IMR-90 (cell line): ENCODE results near the gene TSKS. TPM values are rescaled to one million over a fixed set of nuclear protein-coding genes. Genes with fewer than 3 reads are reported as not detected.
A peak's percentile ranks its signal among the peaks of the same experiment; 100 is the strongest.

Experiments used
- ATAC-seq: fragments of 200-7000 bp; cut with Tn5 transposase; 2 replicates; pipeline ENCODE4 v1.9.1; 2020; ENCODE audit warnings: low read depth, mild to moderate bottlenecking, moderate library complexity
- BruUV-seq: library from RNA; stranded (reverse); fragments of 400-500 nt; replicated peaks from 2 replicates; lab custom pipeline; 2021; lab: Mats Ljungman, UMichigan
- CTCF ChIA-PET: fragments of 300-600 bp; formaldehyde crosslinking; extraction: SDS; loops from one replicate; lab custom pipeline; 2021; ENCODE audit warnings: antibody characterized with exemption; lab: Yijun Ruan, JAX
- POLR2A ChIA-PET: fragments of 300-600 bp; sonication (Branson Sonifier 250); formaldehyde crosslinking; loops from one replicate; lab custom pipeline; 2022; ENCODE audit warnings: antibody characterized with exemption; ENCODE audit not compliant: unreplicated experiment; lab: Charles Lee
- DNase-seq: peaks from one replicate; pipeline ENCODE4 v3.0.0; 2013
- H2AFZ ChIP-seq: replicated peaks from 2 replicates; pipeline ENCODE3; 2013; ENCODE audit warnings: low read length, mild to moderate bottlenecking; ENCODE audit not compliant: poor library complexity
- H2AK5ac ChIP-seq: 2 replicates; pipeline ENCODE4 v1.6.1; 2013; ENCODE audit warnings: low read depth, low read length, inconsistent platforms
- H2AK9ac ChIP-seq: replicated peaks from 2 replicates; pipeline ENCODE3; 2013; ENCODE audit warnings: mild to moderate bottlenecking, low read depth, low read length, moderate library complexity; ENCODE audit not compliant: poor library complexity
- H2BK120ac ChIP-seq: 2 replicates; pipeline ENCODE4 v1.6.1; 2013; ENCODE audit warnings: low read depth, low read length, inconsistent platforms
- H2BK15ac ChIP-seq: 3 replicates; pipeline ENCODE4 v1.6.1; 2013; ENCODE audit warnings: low read depth, low read length, inconsistent platforms
- H2BK20ac ChIP-seq: 2 replicates; pipeline ENCODE4 v1.6.1; 2013; ENCODE audit warnings: low read depth, mild to moderate bottlenecking, inconsistent platforms, low read length, moderate library complexity
- H2BK5ac ChIP-seq: 2 replicates; pipeline ENCODE4 v1.6.1; 2013; ENCODE audit warnings: mild to moderate bottlenecking, low read depth, low read length, inconsistent platforms; ENCODE audit not compliant: poor library complexity, severe bottlenecking
- H3K14ac ChIP-seq: replicated peaks from 2 replicates; pipeline ENCODE4 v1.6.1; 2013; ENCODE audit warnings: low read depth, low read length, inconsistent platforms
- H3K18ac ChIP-seq: 2 replicates; pipeline ENCODE4 v1.6.1; 2013; ENCODE audit warnings: low read depth, low read length, control low read depth
- H3K23ac ChIP-seq: 2 replicates; pipeline ENCODE4 v1.6.1; 2013; ENCODE audit warnings: low read depth, low read length, inconsistent platforms
- H3K27ac ChIP-seq: 2 replicates; pipeline ENCODE4 v1.5.1; 2013; ENCODE audit warnings: mild to moderate bottlenecking, control low read depth, low read length; ENCODE audit not compliant: insufficient read depth
- H3K27me3 ChIP-seq: 2 replicates; pipeline ENCODE4 v1.6.1; 2013; ENCODE audit warnings: low read length; ENCODE audit not compliant: control insufficient read depth, insufficient read depth
- H3K36me3 ChIP-seq: 2 replicates; pipeline ENCODE4 v1.6.1; 2013; ENCODE audit warnings: low read length, mixed read lengths; ENCODE audit not compliant: control insufficient read depth, insufficient read depth
- H3K4ac ChIP-seq: 2 replicates; pipeline ENCODE4 v1.6.1; 2013; ENCODE audit warnings: low read depth, low read length, inconsistent platforms
- H3K4me1 ChIP-seq: 2 replicates; pipeline ENCODE4 v1.6.1; 2013; ENCODE audit warnings: low read length, mixed read lengths; ENCODE audit not compliant: control insufficient read depth, insufficient read depth
- H3K4me2 ChIP-seq: 2 replicates; pipeline ENCODE4 v1.6.1; 2013; ENCODE audit warnings: low read depth, mild to moderate bottlenecking, control low read depth, low read length, moderate library complexity
- H3K4me3 ChIP-seq: 2 replicates; pipeline ENCODE4 v1.5.1; 2013; ENCODE audit warnings: low read depth, mild to moderate bottlenecking, control low read depth, low read length, moderate library complexity; ENCODE audit not compliant: insufficient read depth
- H3K56ac ChIP-seq: 2 replicates; pipeline ENCODE4 v1.6.1; 2013; ENCODE audit warnings: low read length, inconsistent platforms; ENCODE audit not compliant: insufficient read depth; ENCODE audit errors: extremely low read depth
- H3K79me1 ChIP-seq, 2 experiments: 2 replicates each; pipeline ENCODE4 v1.6.1; 2013; ENCODE audit warnings: low read length in 2 of 2, inconsistent platforms in 1 of 2, low read depth in 1 of 2
- H3K9ac ChIP-seq: 2 replicates; pipeline ENCODE4 v1.6.1; 2013; ENCODE audit warnings: low read depth, low read length, control low read depth
- H3K9me1 ChIP-seq: 2 replicates; pipeline ENCODE4 v1.6.1; 2013; ENCODE audit warnings: low read length, inconsistent platforms; ENCODE audit not compliant: insufficient read depth
- H3K9me3 ChIP-seq: 2 replicates; pipeline ENCODE4 v1.6.1; 2013; ENCODE audit warnings: low read length; ENCODE audit not compliant: control insufficient read depth, insufficient read depth
- H4K20me1 ChIP-seq: 2 replicates; pipeline ENCODE4 v1.6.1; 2013; ENCODE audit warnings: low read length, inconsistent platforms; ENCODE audit not compliant: insufficient read depth
- H4K5ac ChIP-seq: 2 replicates; pipeline ENCODE4 v1.6.1; 2013; ENCODE audit warnings: mild to moderate bottlenecking, low read depth, low read length, control low read depth
- H4K8ac ChIP-seq, 2 experiments: 2 replicates each; pipeline ENCODE4 v1.6.1; 2013; ENCODE audit warnings: low read depth in 2 of 2, low read length in 2 of 2, control low read depth in 1 of 2, inconsistent platforms in 1 of 2
- H4K91ac ChIP-seq: 2 replicates; pipeline ENCODE4 v1.6.1; 2013; ENCODE audit warnings: low read depth, low read length, inconsistent platforms; ENCODE audit not compliant: insufficient read depth
- BHLHE40 ChIP-seq: fragments of 150-350 bp; IDR thresholded peaks from 2 replicates; pipeline ENCODE4 v1.6.1; 2016; ENCODE audit warnings: mild to moderate bottlenecking, low read depth, low read length
- CHD1 ChIP-seq: IDR thresholded peaks from 2 replicates; pipeline ENCODE4 v1.6.1; 2012; ENCODE audit warnings: low read depth, low read length, improper control_type of control experiment
- FOS ChIP-seq: fragments of 150-350 bp; IDR thresholded peaks from 2 replicates; pipeline ENCODE4 v1.6.1; 2016; ENCODE audit warnings: low read depth, low read length
- MAFK ChIP-seq: IDR thresholded peaks from 2 replicates; pipeline ENCODE4 v1.6.1; 2012; ENCODE audit warnings: low read depth, low read length, improper control_type of control experiment
- MAZ ChIP-seq: IDR thresholded peaks from 2 replicates; pipeline ENCODE4 v1.6.1; 2012; ENCODE audit warnings: low read depth, mild to moderate bottlenecking, low read length, improper control_type of control experiment, moderate library complexity, borderline replicate concordance
- MXI1 ChIP-seq: IDR thresholded peaks from 2 replicates; pipeline ENCODE4 v1.6.1; 2012; ENCODE audit warnings: low read depth, mild to moderate bottlenecking, low read length, moderate library complexity, borderline replicate concordance
- POLR2A ChIP-seq: IDR thresholded peaks from 2 replicates; pipeline ENCODE4 v1.6.1; 2012; ENCODE audit warnings: mild to moderate bottlenecking, low read depth, low read length
- RAD21 ChIP-seq: IDR thresholded peaks from 2 replicates; pipeline ENCODE4 v1.6.1; 2012; ENCODE audit warnings: low read length, improper control_type of control experiment
- RCOR1 ChIP-seq: IDR thresholded peaks from 2 replicates; pipeline ENCODE4 v1.6.1; 2012; ENCODE audit warnings: mild to moderate bottlenecking, low read length, improper control_type of control experiment; ENCODE audit not compliant: insufficient replicate concordance
- RFX5 ChIP-seq: IDR thresholded peaks from 2 replicates; pipeline ENCODE4 v1.8.0; 2012; ENCODE audit warnings: low read depth, mild to moderate bottlenecking, low read length, moderate library complexity
- SMC3 ChIP-seq: fragments of 150-350 bp; IDR thresholded peaks from 2 replicates; pipeline ENCODE4 v1.6.1; 2016; ENCODE audit warnings: low read depth, mild to moderate bottlenecking, antibody characterized with exemption, low read length, moderate library complexity
- WGBS, 2 experiments: methylation state at CpG; one replicate each; pipeline versions ENCODE4 v1.1.5 to v1.1.7; 2013; ENCODE audit warnings: missing lambda C conversion rate in 2 of 2; ENCODE audit not compliant: insufficient read length in 1 of 2; ENCODE audit errors: extremely low coverage in 2 of 2; 5-methylcytosine and 5-hydroxymethylcytosine counted together
- dilution Hi-C: fragments of 300-500 bp; cut with HindIII; formaldehyde crosslinking; loops from one replicate; pipeline ENCODE4 v1.14.3; 2018; ENCODE audit warnings: low sequenced_read_pairs; ENCODE audit not compliant: unreplicated experiment
- in situ Hi-C: fragments of 300-500 bp; cut with MboI; formaldehyde crosslinking; loops from 3 replicates; pipeline ENCODE4 v1.14.3; 2019; ENCODE audit warnings: low sequenced_read_pairs, inconsistent platforms, mixed read lengths
- intact Hi-C: fragments of 100-400 bp; cut with micrococcal nuclease; formaldehyde crosslinking; loops from 2 replicates; pipeline ENCODE4 v1.10.0; 2022
- polyA plus RNA-seq, 3 experiments: library from polyadenylated mRNA; depleted of rRNA; stranded (reverse); fragments of >200 nt; gene quantifications; 2 replicates each; pipeline ENCODE4 v1.2.3, GENCODE V29; 2012; ENCODE audit warnings: low replicate concordance in 1 of 3
- total RNA-seq: library from RNA; depleted of rRNA; stranded (reverse); fragments of >200 nt; gene quantifications from 2 replicates; pipeline ENCODE4 v1.2.3, GENCODE V29; 2012
- TF ChIP-seq, protein P1 (sequence below): fragments of 150-350 bp; IDR thresholded peaks from 2 replicates; pipeline ENCODE4 v1.6.1; 2017; ENCODE audit warnings: mild to moderate bottlenecking, antibody characterized with exemption, low read length, low read depth
- TF ChIP-seq, protein P2 (sequence below): conservative IDR thresholded peaks from 2 replicates; pipeline ENCODE4 v1.5.1; 2012; ENCODE audit warnings: mild to moderate bottlenecking, low read depth, low read length, improper control_type of control experiment
- TF ChIP-seq, protein P3 (sequence below): fragments of 150-350 bp; IDR thresholded peaks from 2 replicates; pipeline ENCODE4 v1.6.1; 2016; ENCODE audit warnings: low read depth, mild to moderate bottlenecking, low read length, moderate library complexity, borderline replicate concordance

The TSKS gene
- total and polyA plus RNA-seq, 2 of the 4 experiments (the other 2 are of a cell fraction) = not detected

DNA sequence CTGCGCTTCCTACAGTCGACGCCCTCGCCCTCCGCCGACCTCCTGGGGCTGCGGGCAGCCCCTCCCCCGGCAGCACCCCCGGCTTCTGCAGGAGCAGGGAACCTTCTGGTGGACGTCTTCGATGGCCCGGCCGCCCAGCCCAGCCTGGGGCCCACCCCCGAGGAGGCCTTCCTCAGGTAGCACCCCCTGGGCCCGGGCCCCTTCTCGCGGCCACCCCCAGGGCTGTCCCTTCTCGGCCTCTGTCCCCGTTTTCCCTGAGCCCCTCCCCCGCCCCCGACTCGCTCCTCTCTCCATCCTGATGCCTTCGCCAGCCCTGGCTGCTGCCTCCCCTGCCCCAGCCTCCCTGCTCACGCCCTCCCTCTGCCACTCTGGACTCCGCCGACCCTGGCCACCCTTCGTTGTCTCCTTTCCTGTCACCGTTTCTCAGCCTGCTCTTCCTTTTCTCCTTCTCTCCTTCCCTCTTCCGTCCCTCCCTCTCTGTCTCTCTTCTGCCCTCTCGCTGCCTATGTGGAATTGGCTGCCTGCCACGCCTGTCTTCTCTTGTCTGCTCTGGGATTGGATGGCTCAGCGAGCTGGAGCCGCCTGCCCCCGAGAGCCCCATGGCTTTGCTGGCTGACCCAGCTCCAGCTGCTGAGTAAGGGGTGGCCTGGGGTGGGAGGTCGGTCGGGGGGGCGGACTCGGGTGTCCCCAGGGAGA is 39.0 kb upstream of the TSKS start:
- Histone ChIP-seq H3K79me1 (peaks cover 0 to 20% of the 10 kb centered on the region in 2 experiments; a peak in 1 of 4 replicates), H2AK9ac (peak overlapping the region; percentile 98), H3K4ac (peak overlapping the region; percentile 82), H2AFZ (peak overlapping the region; percentile 98), H2AK5ac (peak overlapping the region; percentile 61; the same call in 1 of the 2 replicates), H4K20me1 (peaks cover 7% of the 10 kb centered on the region), H3K18ac (peak overlapping the region; percentile 60; the same call in 1 of the 2 replicates), H2BK5ac (peak overlapping the region; percentile 69), H2BK20ac (no peak overlapping the region), H3K4me1 (no peaks in the 10 kb centered on the region; the same call in 1 of the 2 replicates), H3K27ac (peak overlapping the region; percentile 74), H4K91ac (peak overlapping the region; percentile 89; the same call in 1 of the 2 replicates), H3K23ac (no peak overlapping the region), H3K4me2 (peak overlapping the region; percentile 83), H2BK120ac (no peak overlapping the region), H3K14ac (peak overlapping the region; percentile 93), H3K27me3 (no peaks in the 10 kb centered on the region), H3K9ac (peak overlapping the region; percentile 64), H3K4me3 (peak overlapping the region; percentile 48), H3K9me1 (no peaks in the 10 kb centered on the region), H3K9me3 (no peaks in the 10 kb centered on the region), H3K36me3 (peaks cover 60% of the 10 kb centered on the region), H4K5ac (peak overlapping the region; percentile 80), H4K8ac (peak overlapping the region in 1 of 2 experiments; percentile 97; a peak in 3 of 4 replicates), H3K56ac (peak overlapping the region; percentile 40; the same call in 1 of the 2 replicates), H2BK15ac (no peak overlapping the region)
- in situ Hi-C loops (no loop called here), dilution Hi-C loops (no loop called here), intact Hi-C loops (loop anchor here (5.0 kb wide), 1 partner anchor 110 kb away; the partner anchor contains the start of gene CPT1C)
- DNase-seq = peak; percentile 86
- ChIA-PET CTCF (no interaction called here), POLR2A (interaction anchor here (0.6 kb wide), 1 partner anchor 111 kb away, joined by 4 read pairs; the partner anchor contains the start of gene CPT1C)
- peak; percentile 99 for ATAC-seq
- BruUV-seq = no TSS peak
- 6% methylated on average over 18 of the region's 38 CpGs; no CpG with 5 or more reads in 1 of the 2 experiments for WGBS, 2 experiments
- TF ChIP-seq SMC3 (no peak), BHLHE40 (no peak), RCOR1 (no peak), RAD21 (peak; percentile 25; the same call in 1 of the 2 replicates), MAFK (no peak), CHD1 (no peak), FOS (peak; percentile 19; the same call in 1 of the 2 replicates), MXI1 (0 out of 2 replicates have a peak, but pooled peaks have one; percentile 14), POLR2A (no peak), MAZ (no peak), RFX5 (no peak)
- TF ChIP-seq, protein P1, sequence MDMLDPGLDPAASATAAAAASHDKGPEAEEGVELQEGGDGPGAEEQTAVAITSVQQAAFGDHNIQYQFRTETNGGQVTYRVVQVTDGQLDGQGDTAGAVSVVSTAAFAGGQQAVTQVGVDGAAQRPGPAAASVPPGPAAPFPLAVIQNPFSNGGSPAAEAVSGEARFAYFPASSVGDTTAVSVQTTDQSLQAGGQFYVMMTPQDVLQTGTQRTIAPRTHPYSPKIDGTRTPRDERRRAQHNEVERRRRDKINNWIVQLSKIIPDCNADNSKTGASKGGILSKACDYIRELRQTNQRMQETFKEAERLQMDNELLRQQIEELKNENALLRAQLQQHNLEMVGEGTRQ = no peak
- TF ChIP-seq, protein P2, sequence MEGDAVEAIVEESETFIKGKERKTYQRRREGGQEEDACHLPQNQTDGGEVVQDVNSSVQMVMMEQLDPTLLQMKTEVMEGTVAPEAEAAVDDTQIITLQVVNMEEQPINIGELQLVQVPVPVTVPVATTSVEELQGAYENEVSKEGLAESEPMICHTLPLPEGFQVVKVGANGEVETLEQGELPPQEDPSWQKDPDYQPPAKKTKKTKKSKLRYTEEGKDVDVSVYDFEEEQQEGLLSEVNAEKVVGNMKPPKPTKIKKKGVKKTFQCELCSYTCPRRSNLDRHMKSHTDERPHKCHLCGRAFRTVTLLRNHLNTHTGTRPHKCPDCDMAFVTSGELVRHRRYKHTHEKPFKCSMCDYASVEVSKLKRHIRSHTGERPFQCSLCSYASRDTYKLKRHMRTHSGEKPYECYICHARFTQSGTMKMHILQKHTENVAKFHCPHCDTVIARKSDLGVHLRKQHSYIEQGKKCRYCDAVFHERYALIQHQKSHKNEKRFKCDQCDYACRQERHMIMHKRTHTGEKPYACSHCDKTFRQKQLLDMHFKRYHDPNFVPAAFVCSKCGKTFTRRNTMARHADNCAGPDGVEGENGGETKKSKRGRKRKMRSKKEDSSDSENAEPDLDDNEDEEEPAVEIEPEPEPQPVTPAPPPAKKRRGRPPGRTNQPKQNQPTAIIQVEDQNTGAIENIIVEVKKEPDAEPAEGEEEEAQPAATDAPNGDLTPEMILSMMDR = peak; percentile 38
- TF ChIP-seq, protein P3, sequence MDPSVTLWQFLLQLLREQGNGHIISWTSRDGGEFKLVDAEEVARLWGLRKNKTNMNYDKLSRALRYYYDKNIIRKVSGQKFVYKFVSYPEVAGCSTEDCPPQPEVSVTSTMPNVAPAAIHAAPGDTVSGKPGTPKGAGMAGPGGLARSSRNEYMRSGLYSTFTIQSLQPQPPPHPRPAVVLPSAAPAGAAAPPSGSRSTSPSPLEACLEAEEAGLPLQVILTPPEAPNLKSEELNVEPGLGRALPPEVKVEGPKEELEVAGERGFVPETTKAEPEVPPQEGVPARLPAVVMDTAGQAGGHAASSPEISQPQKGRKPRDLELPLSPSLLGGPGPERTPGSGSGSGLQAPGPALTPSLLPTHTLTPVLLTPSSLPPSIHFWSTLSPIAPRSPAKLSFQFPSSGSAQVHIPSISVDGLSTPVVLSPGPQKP = no peak
